IMR-90 (cell line): ENCODE measurements around the gene KCNT2. TPM values are rescaled to one million over a fixed set of nuclear protein-coding genes. Genes with fewer than 3 reads are reported as not detected.

Source experiments
- ATAC-seq: fragments of 200-7000 bp; cut with Tn5 transposase; 2 replicates; pipeline ENCODE4 v1.9.1; 2020; ENCODE audit warnings: low read depth, mild to moderate bottlenecking, moderate library complexity
- Bru-seq: library from RNA; stranded (reverse); fragments of 400-500 nt; gene quantifications from one replicate; lab custom pipeline; 2021; lab: Mats Ljungman, UMichigan
- BruChase-seq, 2 experiments: library from RNA; stranded (reverse); fragments of 400-500 nt; gene quantifications; one replicate each; lab custom pipeline; 2021; lab: Mats Ljungman, UMichigan
- BruUV-seq: library from RNA; stranded (reverse); fragments of 400-500 nt; replicated peaks from 2 replicates; lab custom pipeline; 2021; lab: Mats Ljungman, UMichigan
- CTCF ChIA-PET: fragments of 300-600 bp; formaldehyde crosslinking; extraction: SDS; loops from one replicate; lab custom pipeline; 2021; ENCODE audit warnings: antibody characterized with exemption; lab: Yijun Ruan, JAX
- POLR2A ChIA-PET: fragments of 300-600 bp; sonication (Branson Sonifier 250); formaldehyde crosslinking; loops from one replicate; lab custom pipeline; 2022; ENCODE audit warnings: antibody characterized with exemption; ENCODE audit not compliant: unreplicated experiment; lab: Charles Lee
- DNase-seq: peaks from one replicate; pipeline ENCODE4 v3.0.0; 2013
- H2AFZ ChIP-seq: replicated peaks from 2 replicates; pipeline ENCODE3; 2013; ENCODE audit warnings: low read length, mild to moderate bottlenecking; ENCODE audit not compliant: poor library complexity
- H2AK5ac ChIP-seq: 2 replicates; pipeline ENCODE4 v1.6.1; 2013; ENCODE audit warnings: low read depth, low read length, inconsistent platforms
- H2AK9ac ChIP-seq: replicated peaks from 2 replicates; pipeline ENCODE3; 2013; ENCODE audit warnings: mild to moderate bottlenecking, low read depth, low read length, moderate library complexity; ENCODE audit not compliant: poor library complexity
- H2BK120ac ChIP-seq: 2 replicates; pipeline ENCODE4 v1.6.1; 2013; ENCODE audit warnings: low read depth, low read length, inconsistent platforms
- H2BK15ac ChIP-seq: 3 replicates; pipeline ENCODE4 v1.6.1; 2013; ENCODE audit warnings: low read depth, low read length, inconsistent platforms
- H2BK20ac ChIP-seq: 2 replicates; pipeline ENCODE4 v1.6.1; 2013; ENCODE audit warnings: low read depth, mild to moderate bottlenecking, inconsistent platforms, low read length, moderate library complexity
- H2BK5ac ChIP-seq: 2 replicates; pipeline ENCODE4 v1.6.1; 2013; ENCODE audit warnings: mild to moderate bottlenecking, low read depth, low read length, inconsistent platforms; ENCODE audit not compliant: poor library complexity, severe bottlenecking
- H3K14ac ChIP-seq: replicated peaks from 2 replicates; pipeline ENCODE4 v1.6.1; 2013; ENCODE audit warnings: low read depth, low read length, inconsistent platforms
- H3K18ac ChIP-seq: 2 replicates; pipeline ENCODE4 v1.6.1; 2013; ENCODE audit warnings: low read depth, low read length, control low read depth
- H3K23ac ChIP-seq: 2 replicates; pipeline ENCODE4 v1.6.1; 2013; ENCODE audit warnings: low read depth, low read length, inconsistent platforms
- H3K27ac ChIP-seq: 2 replicates; pipeline ENCODE4 v1.5.1; 2013; ENCODE audit warnings: mild to moderate bottlenecking, control low read depth, low read length; ENCODE audit not compliant: insufficient read depth
- H3K27me3 ChIP-seq: 2 replicates; pipeline ENCODE4 v1.6.1; 2013; ENCODE audit warnings: low read length; ENCODE audit not compliant: control insufficient read depth, insufficient read depth
- H3K36me3 ChIP-seq: 2 replicates; pipeline ENCODE4 v1.6.1; 2013; ENCODE audit warnings: low read length, mixed read lengths; ENCODE audit not compliant: control insufficient read depth, insufficient read depth
- H3K4ac ChIP-seq: 2 replicates; pipeline ENCODE4 v1.6.1; 2013; ENCODE audit warnings: low read depth, low read length, inconsistent platforms
- H3K4me1 ChIP-seq: 2 replicates; pipeline ENCODE4 v1.6.1; 2013; ENCODE audit warnings: low read length, mixed read lengths; ENCODE audit not compliant: control insufficient read depth, insufficient read depth
- H3K4me2 ChIP-seq: 2 replicates; pipeline ENCODE4 v1.6.1; 2013; ENCODE audit warnings: low read depth, mild to moderate bottlenecking, control low read depth, low read length, moderate library complexity
- H3K4me3 ChIP-seq: 2 replicates; pipeline ENCODE4 v1.5.1; 2013; ENCODE audit warnings: low read depth, mild to moderate bottlenecking, control low read depth, low read length, moderate library complexity; ENCODE audit not compliant: insufficient read depth
- H3K56ac ChIP-seq: 2 replicates; pipeline ENCODE4 v1.6.1; 2013; ENCODE audit warnings: low read length, inconsistent platforms; ENCODE audit not compliant: insufficient read depth; ENCODE audit errors: extremely low read depth
- H3K79me1 ChIP-seq, 2 experiments: 2 replicates each; pipeline ENCODE4 v1.6.1; 2013; ENCODE audit warnings: low read length in 2 of 2, inconsistent platforms in 1 of 2, low read depth in 1 of 2
- H3K9ac ChIP-seq: 2 replicates; pipeline ENCODE4 v1.6.1; 2013; ENCODE audit warnings: low read depth, low read length, control low read depth
- H3K9me1 ChIP-seq: 2 replicates; pipeline ENCODE4 v1.6.1; 2013; ENCODE audit warnings: low read length, inconsistent platforms; ENCODE audit not compliant: insufficient read depth
- H3K9me3 ChIP-seq: 2 replicates; pipeline ENCODE4 v1.6.1; 2013; ENCODE audit warnings: low read length; ENCODE audit not compliant: control insufficient read depth, insufficient read depth
- H4K20me1 ChIP-seq: 2 replicates; pipeline ENCODE4 v1.6.1; 2013; ENCODE audit warnings: low read length, inconsistent platforms; ENCODE audit not compliant: insufficient read depth
- H4K5ac ChIP-seq: 2 replicates; pipeline ENCODE4 v1.6.1; 2013; ENCODE audit warnings: mild to moderate bottlenecking, low read depth, low read length, control low read depth
- H4K8ac ChIP-seq, 2 experiments: 2 replicates each; pipeline ENCODE4 v1.6.1; 2013; ENCODE audit warnings: low read depth in 2 of 2, low read length in 2 of 2, control low read depth in 1 of 2, inconsistent platforms in 1 of 2
- H4K91ac ChIP-seq: 2 replicates; pipeline ENCODE4 v1.6.1; 2013; ENCODE audit warnings: low read depth, low read length, inconsistent platforms; ENCODE audit not compliant: insufficient read depth
- CEBPB ChIP-seq: IDR thresholded peaks from 2 replicates; pipeline ENCODE4 v1.6.1; 2012; ENCODE audit warnings: low read depth, low read length, improper control_type of control experiment
- POLR2A ChIP-seq: IDR thresholded peaks from 2 replicates; pipeline ENCODE4 v1.6.1; 2012; ENCODE audit warnings: mild to moderate bottlenecking, low read depth, low read length
- RAD21 ChIP-seq: IDR thresholded peaks from 2 replicates; pipeline ENCODE4 v1.6.1; 2012; ENCODE audit warnings: low read length, improper control_type of control experiment
- WGBS, 2 experiments: methylation state at CpG; one replicate each; pipeline versions ENCODE4 v1.1.5 to v1.1.7; 2013; ENCODE audit warnings: missing lambda C conversion rate in 2 of 2; ENCODE audit not compliant: insufficient read length in 1 of 2; ENCODE audit errors: extremely low coverage in 2 of 2; 5-methylcytosine and 5-hydroxymethylcytosine counted together
- dilution Hi-C: fragments of 300-500 bp; cut with HindIII; formaldehyde crosslinking; loops from one replicate; pipeline ENCODE4 v1.14.3; 2018; ENCODE audit warnings: low sequenced_read_pairs; ENCODE audit not compliant: unreplicated experiment
- in situ Hi-C: fragments of 300-500 bp; cut with MboI; formaldehyde crosslinking; loops from 3 replicates; pipeline ENCODE4 v1.14.3; 2019; ENCODE audit warnings: low sequenced_read_pairs, inconsistent platforms, mixed read lengths
- intact Hi-C: fragments of 100-400 bp; cut with micrococcal nuclease; formaldehyde crosslinking; loops from 2 replicates; pipeline ENCODE4 v1.10.0; 2022
- long read RNA-seq: library from polyadenylated mRNA; unstranded; transcript quantifications from one replicate; pipeline ENCODE4 v2.0.0, GENCODE V29; 2021; ENCODE audit not compliant: unreplicated experiment
- polyA plus RNA-seq, 3 experiments: library from polyadenylated mRNA; depleted of rRNA; stranded (reverse); fragments of >200 nt; gene quantifications; 2 replicates each; pipeline ENCODE4 v1.2.3, GENCODE V29; 2012; ENCODE audit warnings: low replicate concordance in 1 of 3
- total RNA-seq: library from RNA; depleted of rRNA; stranded (reverse); fragments of >200 nt; gene quantifications from 2 replicates; pipeline ENCODE4 v1.2.3, GENCODE V29; 2012; rRNA removed

Gene KCNT2
- total RNA-seq (0.56 and 0.72 TPM in 2 replicates), polyA plus RNA-seq (2012; rRNA removed) (0.17 and 0.22 TPM in 2 replicates), Bru-seq, nascent RNA (percentile 46 among the genes with signal in this experiment), BruChase-seq, experiment 1, labeled RNA remaining after a 6-hour chase (percentile 38 among the genes with signal in this experiment), BruChase-seq, experiment 2, labeled RNA remaining after a 2-hour chase (percentile 44 among the genes with signal in this experiment)
- 0.02 and 0.05 TPM in 2 replicates for polyA plus RNA-seq (2012; cell fraction: cytosol; rRNA removed)
- polyA plus RNA-seq (2012; cell fraction: nucleus; rRNA removed; ENCODE audit: low replicate concordance), result 0.10 and 1.3 TPM in 2 replicates
- long read RNA-seq, partial matches to known transcripts, result 1 of 2 reads
- long read RNA-seq, other reads (novel, unspliced or antisense), result 1 of 2 reads

GRCh38 chr1:196608390-196609369, at the start of gene KCNT2:
Gene KCNT2, minus strand, starts transcription at chr1:196608440. Its CDS starts 131 bp downstream, at chr1:196608309.
- no peaks in the 10 kb centered on the region for H3K36me3 ChIP-seq
- peak within 1 kb of the TSS in 1 of 2 experiments; percentile 62; a peak in 2 of 4 replicates for H4K8ac ChIP-seq
- ChIA-PET POLR2A (interaction anchor here (0.9 kb wide), 1 partner anchor 28 kb away, joined by 4 read pairs; no protein-coding TSS in a partner anchor), CTCF (interaction anchor here (0.7 kb wide), 1 partner anchor 13 kb away, joined by 3 read pairs; no protein-coding TSS in a partner anchor)
- H2AK9ac ChIP-seq, result peak within 1 kb of the TSS; percentile 89
- no peaks in the 10 kb centered on the region for H3K4me1 ChIP-seq
- peak within 1 kb of the TSS; percentile 22; the same call in 1 of the 2 replicates for H3K18ac ChIP-seq
- no peaks in the 10 kb centered on the region for H3K9me1 ChIP-seq
- whole genome bisulfite sequencing, 2 experiments, result 6% methylated on average over 12 of the region's 43 CpGs; no CpG with 5 or more reads in 1 of the 2 experiments
- H4K5ac ChIP-seq, result peak within 1 kb of the TSS; percentile 11; the same call in 1 of the 2 replicates
- peak within 1 kb of the TSS; percentile 54; the same call in 1 of the 2 replicates for H2BK120ac ChIP-seq
- DNase-seq (peak; percentile 29), ATAC-seq (peak; percentile 92)
- H2AK5ac ChIP-seq, result no peak within 1 kb of the TSS
- H2BK5ac ChIP-seq, result no peak within 1 kb of the TSS
- in situ Hi-C loops (no loop called here), intact Hi-C loops (loop anchor here (5.0 kb wide), 1 partner anchor 44 kb away; the partner anchor contains the start of gene CFH), dilution Hi-C loops (no loop called here)
- peak within 1 kb of the TSS; percentile 77 for H3K9ac ChIP-seq
- no peak within 1 kb of the TSS; the same call in 2 of the 3 replicates for H2BK15ac ChIP-seq
- H3K56ac ChIP-seq, result peak within 1 kb of the TSS; percentile 52; the same call in 1 of the 2 replicates
- H4K20me1 ChIP-seq, result no peaks in the 10 kb centered on the region
- peak within 1 kb of the TSS; percentile 67 for H3K23ac ChIP-seq
- peak within 1 kb of the TSS; percentile 53 for H3K4me3 ChIP-seq
- no peaks in the 10 kb centered on the region for H3K9me3 ChIP-seq
- H4K91ac ChIP-seq, result peak within 1 kb of the TSS; percentile 5
- H3K14ac ChIP-seq, result peak within 1 kb of the TSS; percentile 88
- H3K27ac ChIP-seq, result peak within 1 kb of the TSS; percentile 31; the same call in 1 of the 2 replicates
- no peaks in the 10 kb centered on the region for H3K79me1 ChIP-seq
- BruUV-seq, result no TSS peak
- H2AFZ ChIP-seq, result peak within 1 kb of the TSS; percentile 94
- no peak within 1 kb of the TSS for H2BK20ac ChIP-seq
- H3K4me2 ChIP-seq, result peak within 1 kb of the TSS; percentile 78
- peak within 1 kb of the TSS; percentile 81 for H3K4ac ChIP-seq
- TF ChIP-seq CEBPB (0 out of 2 replicates have a peak, but pooled peaks have one; percentile 17), POLR2A (no peak), RAD21 (no peak)
- H3K27me3 ChIP-seq, result no peaks in the 10 kb centered on the region
